B cell (primary cell): ENCODE results near the gene TRIM44. TPM values are rescaled to one million over a fixed set of nuclear protein-coding genes. Genes with fewer than 3 reads are reported as not detected.
A peak's percentile ranks its signal among the peaks of the same experiment; 100 is the strongest.

ENCODE experiments used
- ATAC-seq: fragments of 200-7000 bp; cut with Tn5 transposase; one replicate; pipeline ENCODE4 v1.10.0; 2021; ENCODE audit warnings: low read depth, mild to moderate bottlenecking, moderate number of reproducible peaks, moderate library complexity
- CTCF ChIA-PET: fragments of 350-600 bp; sonication (Branson Sonifier 250); formaldehyde crosslinking; loops from one replicate; lab custom pipeline; 2021; ENCODE audit warnings: antibody characterized with exemption, inconsistent platforms; lab: Charles Lee
- POLR2A ChIA-PET: fragments of 350-600 bp; sonication (Branson Sonifier 250); formaldehyde crosslinking; loops from one replicate; lab custom pipeline; 2021; ENCODE audit warnings: antibody characterized with exemption; lab: Charles Lee
- DNase-seq: peaks from one replicate; pipeline ENCODE4 v3.0.0; 2013
- H2AFZ ChIP-seq: 2 replicates; pipeline ENCODE4 v1.6.1; 2012; ENCODE audit warnings: mild to moderate bottlenecking, low read depth, low read length; ENCODE audit not compliant: insufficient read depth, poor library complexity, severe bottlenecking
- H3K27ac ChIP-seq, 2 donors: 1 replicate in 1 of 2; 2 replicates in 1 of 2; pipeline ENCODE4 v1.5.1; 2012 to 2013; ENCODE audit warnings: low read length in 2 of 2, mild to moderate bottlenecking in 2 of 2, moderate library complexity in 1 of 2
- H3K27me3 ChIP-seq, 4 experiments: fragments of 200-600 bp in 1 of 4; sonication (generic) in 1 of 4; replicated peaks in 1 of 4; 1 replicate in 2 of 4; 2 replicates in 2 of 4; pipeline versions ENCODE4 v1.6.1 to v1.7.0; 2013 to 2016; ENCODE audit warnings: low read length in 3 of 4, mild to moderate bottlenecking in 2 of 4, mixed read lengths in 1 of 4, moderate library complexity in 1 of 4; ENCODE audit not compliant: insufficient read depth in 4 of 4, control insufficient read depth in 3 of 4; ENCODE audit errors: control extremely low read depth in 1 of 4
- H3K36me3 ChIP-seq, 2 experiments: replicated peaks in 1 of 2; 1 replicate in 1 of 2; 2 replicates in 1 of 2; pipeline versions ENCODE4 v1.6.1 to v1.7.1; 2013; ENCODE audit warnings: low read length in 1 of 2; ENCODE audit not compliant: insufficient read depth in 2 of 2, control insufficient read depth in 1 of 2; ENCODE audit errors: control extremely low read depth in 1 of 2, extremely low read depth in 1 of 2
- H3K4me1 ChIP-seq, 2 donors: fragments of 200-600 bp in 1 of 2; sonication (generic) in 1 of 2; 1 replicate in 1 of 2; 2 replicates in 1 of 2; pipeline versions ENCODE4 v1.5.1 to v1.6.1; 2013 to 2017; ENCODE audit warnings: low read length in 2 of 2; ENCODE audit not compliant: control insufficient read depth in 2 of 2, insufficient read depth in 2 of 2
- H3K4me2 ChIP-seq: replicated peaks from 2 replicates; pipeline ENCODE3; 2012; ENCODE audit warnings: mild to moderate bottlenecking, low read depth, low read length; ENCODE audit not compliant: poor library complexity, severe bottlenecking
- H3K4me3 ChIP-seq, 5 experiments: fragments of 200-600 bp in 1 of 5; sonication (generic) in 1 of 5; 1 replicate in 3 of 5; 2 replicates in 2 of 5; pipeline versions ENCODE4 v1.5.1 to v1.7.0; 2011 to 2016; ENCODE audit warnings: low read length in 4 of 5, mild to moderate bottlenecking in 4 of 5, low read depth in 2 of 5, control low read depth in 1 of 5, moderate library complexity in 1 of 5; ENCODE audit not compliant: insufficient read depth in 1 of 5; ENCODE audit errors: control extremely low read depth in 1 of 5, extremely low read depth in 1 of 5
- H3K79me2 ChIP-seq: fragments of 200-600 bp; sonication (generic); one replicate; pipeline ENCODE4 v1.6.0; 2016; ENCODE audit warnings: low read length; ENCODE audit not compliant: control insufficient read depth, insufficient read depth
- H3K9ac ChIP-seq: fragments of 200-600 bp; sonication (generic); 2 replicates; pipeline ENCODE4 v1.6.1; 2017; ENCODE audit warnings: mild to moderate bottlenecking, low read length, moderate library complexity
- H3K9me3 ChIP-seq, 3 donors: one replicate each; pipeline versions ENCODE4 v1.6.1 to v1.7.1; 2013; ENCODE audit warnings: low read length in 2 of 3; ENCODE audit not compliant: control insufficient read depth in 2 of 3, insufficient read depth in 1 of 3; ENCODE audit errors: control extremely low read depth in 1 of 3
- H4K20me1 ChIP-seq: 2 replicates; pipeline ENCODE4 v1.6.0; 2012; ENCODE audit warnings: mild to moderate bottlenecking, low read length; ENCODE audit not compliant: insufficient read depth, control insufficient read depth, poor library complexity, severe bottlenecking
- H3K27ac Mint-ChIP-seq: one replicate; pipeline ENCODE4 v1.8.0; 2021; ENCODE audit warnings: mixed read lengths
- H3K27me3 Mint-ChIP-seq: one replicate; pipeline ENCODE4 v1.8.0; 2021; ENCODE audit warnings: mixed read lengths
- H3K4me1 Mint-ChIP-seq: one replicate; pipeline ENCODE4 v1.8.0; 2021; ENCODE audit warnings: mixed read lengths
- H3K4me3 Mint-ChIP-seq: one replicate; pipeline ENCODE4 v1.8.0; 2021; ENCODE audit warnings: mixed read lengths
- H3K9me3 Mint-ChIP-seq: one replicate; pipeline ENCODE4 v1.8.0; 2022; ENCODE audit warnings: mixed read lengths; ENCODE audit not compliant: insufficient read depth
- EZH2 ChIP-seq: IDR thresholded peaks from 2 replicates; pipeline ENCODE4 v1.6.1; 2012; ENCODE audit warnings: borderline replicate concordance, low read depth, mild to moderate bottlenecking, moderate library complexity, low read length; ENCODE audit not compliant: insufficient read depth, poor library complexity, severe bottlenecking
- WGBS: methylation state at CpG from one replicate; pipeline ENCODE4 v1.1.5; 2013; ENCODE audit warnings: missing lambda C conversion rate; ENCODE audit not compliant: insufficient coverage; 5-methylcytosine and 5-hydroxymethylcytosine counted together
- intact Hi-C: fragments of 100-400 bp; cut with micrococcal nuclease; formaldehyde crosslinking; loops from one replicate; pipeline ENCODE4 v1.10.0; 2022
- polyA plus RNA-seq: library from polyadenylated mRNA; depleted of rRNA; stranded (reverse); fragments of >200 nt; gene quantifications from 2 replicates; pipeline ENCODE4 v1.2.3, GENCODE V29; 2012
- total RNA-seq, 2 donors: library from RNA; stranded (reverse); fragments of 120-200 nt in 1 of 2; gene quantifications; 1 replicate in 1 of 2; 2 replicates in 1 of 2; pipeline versions ENCODE4 v1.2.3 to v1.2.4, GENCODE V29; 2013 to 2022
- TF ChIP-seq, protein P1 (sequence below): fragments of 200-600 bp; IDR thresholded peaks from one replicate; pipeline ENCODE4 v1.8.0; 2022; ENCODE audit warnings: antibody characterized with exemption, mild to moderate bottlenecking

TRIM44 gene
- total and polyA plus RNA-seq, 2 donors (not counting 1 experiment from before 2014, with no cell fraction given): 39.1 to 71.1 TPM

DNA sequence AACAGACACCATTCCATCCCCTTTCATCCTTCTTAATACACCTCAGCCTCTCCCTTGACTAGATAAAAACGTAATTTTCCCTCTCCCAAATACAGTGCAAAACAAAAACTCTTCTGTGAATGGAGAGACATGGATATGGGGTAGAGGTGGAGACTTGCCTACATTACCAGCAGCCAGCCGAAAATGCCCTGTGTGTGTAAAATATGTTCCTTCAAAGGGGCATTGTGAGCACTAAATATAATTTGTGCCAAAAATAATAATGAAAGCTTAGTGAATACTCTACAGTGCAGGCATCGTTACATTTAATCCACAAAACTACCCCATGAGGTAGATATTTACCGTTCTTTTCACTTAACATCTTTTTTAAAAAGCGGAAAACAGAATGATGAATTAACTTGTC is 1.0 kb upstream of the TRIM44 start:
- H4K20me1 ChIP-seq: no peaks in the 10 kb centered on the region
- POLR2A ChIA-PET: no interaction called here
- peaks cover 51% of the 10 kb centered on the region for H3K79me2 ChIP-seq
- no CpG with 5 or more reads among the region's 5 CpGs for WGBS
- peak overlapping the region; percentile 86 to 96 for H3K27ac ChIP-seq
- Mint-ChIP-seq H3K27ac (peak overlapping the region; percentile 97), H3K27me3 (peaks cover 21% of the 10 kb centered on the region), H3K9me3 (peaks cover 19% of the 10 kb centered on the region), H3K4me3 (peak overlapping the region; percentile 88), H3K4me1 (peaks cover 40% of the 10 kb centered on the region)
- peak overlapping the region in 4 of 5 experiments; percentile 76 to 98 (median 91) for H3K4me3 ChIP-seq
- H3K9ac ChIP-seq: peak overlapping the region; percentile 97
- H2AFZ ChIP-seq: peak overlapping the region; percentile 94
- H3K4me1 ChIP-seq: peaks cover 26 to 29% of the 10 kb centered on the region in 2 donors
- peak overlapping the region; percentile 86 for H3K4me2 ChIP-seq
- H3K9me3 ChIP-seq: peaks cover 12 to 30% (median 18%) of the 10 kb centered on the region in 3 donors
- peaks cover 0 to 5% (median 1%) of the 10 kb centered on the region in 4 experiments for H3K27me3 ChIP-seq
- CTCF ChIA-PET: interaction anchor here (0.6 to 1.1 kb wide), 3 partner anchors 91 to 606 kb away, joined by 3 to 4 read pairs (median 4); no protein-coding TSS in a partner anchor
- TF ChIP-seq, protein P1, sequence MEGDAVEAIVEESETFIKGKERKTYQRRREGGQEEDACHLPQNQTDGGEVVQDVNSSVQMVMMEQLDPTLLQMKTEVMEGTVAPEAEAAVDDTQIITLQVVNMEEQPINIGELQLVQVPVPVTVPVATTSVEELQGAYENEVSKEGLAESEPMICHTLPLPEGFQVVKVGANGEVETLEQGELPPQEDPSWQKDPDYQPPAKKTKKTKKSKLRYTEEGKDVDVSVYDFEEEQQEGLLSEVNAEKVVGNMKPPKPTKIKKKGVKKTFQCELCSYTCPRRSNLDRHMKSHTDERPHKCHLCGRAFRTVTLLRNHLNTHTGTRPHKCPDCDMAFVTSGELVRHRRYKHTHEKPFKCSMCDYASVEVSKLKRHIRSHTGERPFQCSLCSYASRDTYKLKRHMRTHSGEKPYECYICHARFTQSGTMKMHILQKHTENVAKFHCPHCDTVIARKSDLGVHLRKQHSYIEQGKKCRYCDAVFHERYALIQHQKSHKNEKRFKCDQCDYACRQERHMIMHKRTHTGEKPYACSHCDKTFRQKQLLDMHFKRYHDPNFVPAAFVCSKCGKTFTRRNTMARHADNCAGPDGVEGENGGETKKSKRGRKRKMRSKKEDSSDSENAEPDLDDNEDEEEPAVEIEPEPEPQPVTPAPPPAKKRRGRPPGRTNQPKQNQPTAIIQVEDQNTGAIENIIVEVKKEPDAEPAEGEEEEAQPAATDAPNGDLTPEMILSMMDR: no peak
- no peak for TF ChIP-seq EZH2
- intact Hi-C loops: loop anchor here (5.0 to 10.0 kb wide), 4 partner anchors 44 to 1927 kb away; partner anchors contain the start of genes CAPRIN1, CD59 and FJX1
- DNase-seq: no peak
- no peaks in the 10 kb centered on the region for H3K36me3 ChIP-seq
- no peak for ATAC-seq

- peaks cover 13 to 35% (median 20%) of the 10 kb centered on the region in 3 donors for H3K9me3 ChIP-seq
- H3K4me3 ChIP-seq: peak overlapping the region; percentile 76 to 98 (median 89)
- POLR2A ChIA-PET: no interaction called here
- intact Hi-C loops: loop anchor here (1.0 to 10.0 kb wide), 6 partner anchors 45 to 1927 kb away; partner anchors contain the start of genes CAPRIN1, CD59, COMMD9 and FJX1
- peaks cover under 1% of the 10 kb centered on the region for H4K20me1 ChIP-seq
- H3K79me2 ChIP-seq: peaks cover 55% of the 10 kb centered on the region
- H3K4me2 ChIP-seq: peak overlapping the region; percentile 86
- Mint-ChIP-seq H3K4me1 (peaks cover 40% of the 10 kb centered on the region), H3K9me3 (peaks cover 22% of the 10 kb centered on the region), H3K27ac (peak overlapping the region; percentile 97), H3K27me3 (peaks cover 16% of the 10 kb centered on the region), H3K4me3 (peak overlapping the region; percentile 88)
- DNase-seq: no peak
- peak overlapping the region; percentile 94 for H2AFZ ChIP-seq
- ATAC-seq: peak; percentile 44
- H3K27ac ChIP-seq: peak overlapping the region; percentile 86 to 96
- CTCF ChIA-PET: interaction anchor here (0.6 to 1.1 kb wide), 2 partner anchors 91 to 160 kb away, joined by 4 read pairs; no protein-coding TSS in a partner anchor
- WGBS: 2% methylated on average over 8 of the region's 12 CpGs
- peak overlapping the region; percentile 97 for H3K9ac ChIP-seq
- peaks cover 26 to 29% of the 10 kb centered on the region in 2 donors for H3K4me1 ChIP-seq
- H3K36me3 ChIP-seq: no peaks in the 10 kb centered on the region
- no peak for TF ChIP-seq EZH2
- TF ChIP-seq, protein P1: no peak
- H3K27me3 ChIP-seq: peaks cover 0 to 5% (median 0%) of the 10 kb centered on the region in 4 experiments
Observed at GRCh38 chr11:35662061-35662648, 420 bp upstream of the TRIM44 start.
